Progenitor cell of endocrine pancreas (in vitro differentiated cells): ENCODE results near the gene GLI2. TPM values are rescaled to one million over a fixed set of nuclear protein-coding genes. Genes with fewer than 3 reads are reported as not detected.

Experiments used
- DNase-seq: peaks from one replicate; pipeline ENCODE4 v3.0.0; 2021; ENCODE audit warnings: low spot score; ENCODE audit not compliant: unreplicated experiment
- H3K27ac Mint-ChIP-seq: 2 replicates; pipeline ENCODE4 v1.8.0; 2021; ENCODE audit warnings: mild to moderate bottlenecking, moderate library complexity, mixed read lengths
- H3K27me3 Mint-ChIP-seq: 2 replicates; pipeline ENCODE4 v1.8.0; 2021; ENCODE audit warnings: mixed read lengths
- H3K36me3 Mint-ChIP-seq: 2 replicates; pipeline ENCODE4 v1.8.0; 2022; ENCODE audit warnings: mixed read lengths; ENCODE audit not compliant: insufficient read depth
- H3K4me1 Mint-ChIP-seq: 2 replicates; pipeline ENCODE4 v1.8.0; 2021; ENCODE audit warnings: low read depth, mixed read lengths
- H3K4me3 Mint-ChIP-seq: 2 replicates; pipeline ENCODE4 v1.8.0; 2021; ENCODE audit warnings: low read depth, mild to moderate bottlenecking, moderate library complexity, mixed read lengths
- H3K9me3 Mint-ChIP-seq: 2 replicates; pipeline ENCODE4 v1.8.0; 2021; ENCODE audit warnings: low read depth, mixed read lengths
- CTCF ChIP-seq: fragments of 200-600 bp; sonication (generic); IDR thresholded peaks from one replicate; pipeline ENCODE4 v1.5.0; 2021; ENCODE audit warnings: antibody characterized with exemption, mild to moderate bottlenecking; ENCODE audit not compliant: unreplicated experiment
- total RNA-seq: library from RNA; stranded (reverse); gene quantifications from 2 replicates; pipeline ENCODE4 v1.2.1, GENCODE V29; 2021

GLI2 gene
- total RNA-seq, 1 donor from 2014 or later = 2.3 TPM

- Mint-ChIP-seq H3K36me3 (no peaks in the 10 kb centered on the region), H3K27me3 (peaks cover 83% of the 10 kb centered on the region), H3K4me1 (peaks cover 35% of the 10 kb centered on the region), H3K27ac (peak overlapping the region; percentile 50), H3K4me3 (peak overlapping the region; percentile 61), H3K9me3 (no peaks in the 10 kb centered on the region)
- DNase-seq = peak; percentile 47
- peak; percentile 14 for TF ChIP-seq CTCF
Observed at GRCh38 chr2:120740765-120741524, 5.3 kb downstream of the GLI2 start.

- Mint-ChIP-seq H3K4me3 (peak overlapping the region; percentile 61), H3K27ac (peak overlapping the region; percentile 90), H3K36me3 (no peaks in the 10 kb centered on the region), H3K4me1 (peaks cover 32% of the 10 kb centered on the region), H3K27me3 (peaks cover 84% of the 10 kb centered on the region), H3K9me3 (no peaks in the 10 kb centered on the region)
- TF ChIP-seq CTCF = no peak
- peak; percentile 51 for DNase-seq
Observed at GRCh38 chr2:120741571-120742561, 6.2 kb downstream of the GLI2 start.

- no peak for DNase-seq
- TF ChIP-seq CTCF = no peak
- Mint-ChIP-seq H3K27ac (no peak overlapping the region), H3K36me3 (no peaks in the 10 kb centered on the region), H3K4me1 (peaks cover 24% of the 10 kb centered on the region), H3K4me3 (no peak overlapping the region), H3K27me3 (peaks cover 84% of the 10 kb centered on the region), H3K9me3 (no peaks in the 10 kb centered on the region)
Observed at GRCh38 chr2:120743657-120744056, 8.0 kb downstream of the GLI2 start.

GRCh38 chr2:120744817-120745216 lies 9.1 kb downstream of the GLI2 start:
- H3K27ac Mint-ChIP-seq = no peak overlapping the region
- peaks cover 13% of the 10 kb centered on the region for H3K4me1 Mint-ChIP-seq
- no peaks in the 10 kb centered on the region for H3K36me3 Mint-ChIP-seq
- no peaks in the 10 kb centered on the region for H3K9me3 Mint-ChIP-seq
- no peak for TF ChIP-seq CTCF
- peaks cover 84% of the 10 kb centered on the region for H3K27me3 Mint-ChIP-seq
- no peak for DNase-seq
- H3K4me3 Mint-ChIP-seq = no peak overlapping the region

- H3K4me3 Mint-ChIP-seq = no peak overlapping the region
- H3K36me3 Mint-ChIP-seq = no peaks in the 10 kb centered on the region
- H3K27ac Mint-ChIP-seq = no peak overlapping the region
- TF ChIP-seq CTCF = no peak
- no peaks in the 10 kb centered on the region for H3K9me3 Mint-ChIP-seq
- peak; percentile 3 for DNase-seq
- peaks cover 9% of the 10 kb centered on the region for H3K4me1 Mint-ChIP-seq
- peaks cover 86% of the 10 kb centered on the region for H3K27me3 Mint-ChIP-seq
Observed at GRCh38 chr2:120745420-120746111, 9.9 kb downstream of the GLI2 start.
